Measurements from ENCODE around the gene TIAM1. TPM values are rescaled to one million over a fixed set of nuclear protein-coding genes. Genes with fewer than 3 reads are reported as not detected.

Gene TIAM1
- total RNA-seq, 1 donor from 2014 or later: 8.4 TPM

DNA sequence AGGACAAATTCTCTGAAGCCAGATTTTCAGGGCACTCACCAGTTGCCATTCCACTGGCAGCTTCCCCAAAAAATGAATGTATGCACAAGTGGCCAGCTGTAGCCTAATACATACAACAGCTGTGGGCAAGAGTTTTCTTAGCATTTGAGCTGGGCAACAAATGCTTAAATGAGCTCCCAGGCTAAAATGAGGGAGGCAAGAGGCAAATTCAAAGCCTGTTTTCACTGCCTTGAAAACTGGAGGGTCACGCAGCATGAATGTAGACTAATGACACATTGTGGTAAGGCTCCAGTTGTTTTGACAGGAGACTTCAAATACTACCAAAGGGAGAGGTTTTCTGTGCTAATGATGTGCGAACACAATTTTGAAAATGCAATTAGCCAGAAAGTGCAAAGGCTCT lies 88.2 kb downstream of the TIAM1 start:
- Histone ChIP-seq H3K27me3 (ENCODE audit: control insufficient read depth, insufficient read depth, low read length) (no peaks in the 10 kb centered on the region), H3K4me3 (ENCODE audit: low read depth, low read length) (no peak overlapping the region), H3K36me3 (ENCODE audit: control insufficient read depth, insufficient read depth, low read length) (no peaks in the 10 kb centered on the region)
- TF ChIP-seq, protein P1, sequence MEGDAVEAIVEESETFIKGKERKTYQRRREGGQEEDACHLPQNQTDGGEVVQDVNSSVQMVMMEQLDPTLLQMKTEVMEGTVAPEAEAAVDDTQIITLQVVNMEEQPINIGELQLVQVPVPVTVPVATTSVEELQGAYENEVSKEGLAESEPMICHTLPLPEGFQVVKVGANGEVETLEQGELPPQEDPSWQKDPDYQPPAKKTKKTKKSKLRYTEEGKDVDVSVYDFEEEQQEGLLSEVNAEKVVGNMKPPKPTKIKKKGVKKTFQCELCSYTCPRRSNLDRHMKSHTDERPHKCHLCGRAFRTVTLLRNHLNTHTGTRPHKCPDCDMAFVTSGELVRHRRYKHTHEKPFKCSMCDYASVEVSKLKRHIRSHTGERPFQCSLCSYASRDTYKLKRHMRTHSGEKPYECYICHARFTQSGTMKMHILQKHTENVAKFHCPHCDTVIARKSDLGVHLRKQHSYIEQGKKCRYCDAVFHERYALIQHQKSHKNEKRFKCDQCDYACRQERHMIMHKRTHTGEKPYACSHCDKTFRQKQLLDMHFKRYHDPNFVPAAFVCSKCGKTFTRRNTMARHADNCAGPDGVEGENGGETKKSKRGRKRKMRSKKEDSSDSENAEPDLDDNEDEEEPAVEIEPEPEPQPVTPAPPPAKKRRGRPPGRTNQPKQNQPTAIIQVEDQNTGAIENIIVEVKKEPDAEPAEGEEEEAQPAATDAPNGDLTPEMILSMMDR (IDR thresholded peaks at IDR 0.05; ENCODE audit: insufficient read depth, low read length, severe bottlenecking): no peak
- FAIRE-seq: no peak
- DNase-seq (ENCODE audit: low read depth): no peak

DNA sequence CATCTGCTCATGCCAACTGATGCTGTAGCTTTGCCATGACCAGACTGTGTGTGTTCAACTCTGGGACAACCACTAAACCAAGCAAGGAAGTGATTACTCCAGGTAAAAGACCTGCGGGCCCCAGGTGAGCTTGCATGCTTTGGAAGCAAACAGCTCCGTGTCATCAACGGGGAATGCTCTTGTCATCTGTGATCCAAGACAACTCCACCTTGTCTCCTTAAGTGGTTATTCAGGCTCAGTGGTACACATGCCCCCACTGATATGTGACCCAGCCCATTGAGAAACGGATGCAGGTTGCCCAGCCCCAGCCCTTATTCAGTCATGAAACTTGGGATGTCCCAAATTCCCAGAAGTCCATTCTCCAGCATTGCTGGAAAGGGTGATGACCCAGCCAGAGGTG lies 89.0 kb downstream of the TIAM1 start:
- Histone ChIP-seq H3K4me3 (ENCODE audit: low read depth, low read length) (no peak overlapping the region), H3K36me3 (ENCODE audit: control insufficient read depth, insufficient read depth, low read length) (no peaks in the 10 kb centered on the region), H3K27me3 (ENCODE audit: control insufficient read depth, insufficient read depth, low read length) (no peaks in the 10 kb centered on the region)
- DNase-seq (ENCODE audit: low read depth) (no peak), FAIRE-seq (no peak)
- TF ChIP-seq, protein P1 (IDR thresholded peaks at IDR 0.05; ENCODE audit: insufficient read depth, low read length, severe bottlenecking): no peak

DNA sequence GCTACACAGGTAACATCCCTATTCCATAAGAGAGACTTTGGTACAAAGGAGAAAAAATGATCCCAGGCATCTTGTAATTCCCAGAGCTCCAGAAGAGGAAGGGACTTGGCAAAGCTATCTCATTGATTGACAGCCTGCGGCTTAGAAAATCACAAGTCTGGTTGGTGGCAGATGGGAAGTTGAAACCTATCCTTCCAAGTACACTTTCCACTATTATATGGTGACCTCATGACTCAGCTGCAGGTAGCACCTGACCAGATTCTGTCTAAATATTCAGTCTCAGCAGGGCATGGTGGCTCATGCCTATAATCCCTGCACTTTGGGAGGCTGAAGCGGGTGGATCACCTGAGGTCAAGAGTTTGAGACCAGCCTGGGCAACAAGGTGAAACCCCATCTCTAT lies 89.9 kb downstream of the TIAM1 start:
- H3K36me3 ChIP-seq (ENCODE audit: control insufficient read depth, insufficient read depth, low read length): no peaks in the 10 kb centered on the region
- no peaks in the 10 kb centered on the region for H3K27me3 ChIP-seq (ENCODE audit: control insufficient read depth, insufficient read depth, low read length)
- TF ChIP-seq, protein P1 (IDR thresholded peaks at IDR 0.05; ENCODE audit: insufficient read depth, low read length, severe bottlenecking): no peak
- DNase-seq (ENCODE audit: low read depth) (no peak), FAIRE-seq (no peak)
- no peak overlapping the region for H3K4me3 ChIP-seq (ENCODE audit: low read depth, low read length)

DNA sequence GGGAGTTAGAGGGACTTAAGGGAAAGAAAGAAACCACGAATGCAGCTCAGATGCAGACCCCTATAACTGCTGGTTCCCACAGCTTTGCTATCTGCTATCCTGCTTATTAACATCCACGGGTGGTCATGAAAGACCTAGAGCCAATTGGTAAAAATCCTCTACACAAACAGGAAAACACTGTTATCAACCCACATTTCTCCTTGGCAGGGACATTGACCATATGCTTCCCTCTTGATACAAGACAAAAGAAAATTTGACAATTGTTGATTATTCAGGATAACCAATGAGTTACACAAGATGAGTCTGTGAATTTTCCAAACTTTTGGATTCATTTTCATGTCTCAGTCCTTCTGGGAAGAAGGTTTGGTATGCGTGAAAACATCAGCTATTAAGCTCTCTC lies 90.4 kb downstream of the TIAM1 start:
- H3K27me3 ChIP-seq (ENCODE audit: control insufficient read depth, insufficient read depth, low read length): no peaks in the 10 kb centered on the region
- TF ChIP-seq, protein P1 (IDR thresholded peaks at IDR 0.05; ENCODE audit: insufficient read depth, low read length, severe bottlenecking): no peak
- no peaks in the 10 kb centered on the region for H3K36me3 ChIP-seq (ENCODE audit: control insufficient read depth, insufficient read depth, low read length)
- DNase-seq (ENCODE audit: low read depth) (no peak), FAIRE-seq (no peak)
- no peak overlapping the region for H3K4me3 ChIP-seq (ENCODE audit: low read depth, low read length)

DNA sequence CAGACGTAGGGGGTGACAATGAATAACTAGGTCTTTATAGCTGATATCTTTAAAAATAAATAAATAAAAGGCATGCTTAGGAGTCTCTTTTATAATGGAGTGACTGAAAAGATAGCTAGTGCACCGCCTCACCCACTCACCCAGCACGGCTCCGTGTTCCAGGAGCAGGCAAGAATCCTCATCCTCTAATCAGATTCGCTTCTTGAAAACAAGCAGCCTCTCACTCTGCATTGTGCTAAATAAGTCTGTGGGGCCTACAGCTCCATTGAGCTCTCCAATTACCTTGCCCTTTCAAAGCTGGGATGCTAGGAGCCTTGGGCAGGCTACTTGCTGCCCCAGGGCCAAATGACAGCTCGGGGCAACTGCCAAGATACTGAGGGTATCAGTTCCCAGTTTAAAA lies 91.5 kb downstream of the TIAM1 start:
- DNase-seq (ENCODE audit: low read depth) (no peak), FAIRE-seq (no peak)
- TF ChIP-seq, protein P1 (IDR thresholded peaks at IDR 0.05; ENCODE audit: insufficient read depth, low read length, severe bottlenecking): no peak
- no peak overlapping the region for H3K4me3 ChIP-seq (ENCODE audit: low read depth, low read length)
- H3K36me3 ChIP-seq (ENCODE audit: control insufficient read depth, insufficient read depth, low read length): no peaks in the 10 kb centered on the region
- no peaks in the 10 kb centered on the region for H3K27me3 ChIP-seq (ENCODE audit: control insufficient read depth, insufficient read depth, low read length)

DNA sequence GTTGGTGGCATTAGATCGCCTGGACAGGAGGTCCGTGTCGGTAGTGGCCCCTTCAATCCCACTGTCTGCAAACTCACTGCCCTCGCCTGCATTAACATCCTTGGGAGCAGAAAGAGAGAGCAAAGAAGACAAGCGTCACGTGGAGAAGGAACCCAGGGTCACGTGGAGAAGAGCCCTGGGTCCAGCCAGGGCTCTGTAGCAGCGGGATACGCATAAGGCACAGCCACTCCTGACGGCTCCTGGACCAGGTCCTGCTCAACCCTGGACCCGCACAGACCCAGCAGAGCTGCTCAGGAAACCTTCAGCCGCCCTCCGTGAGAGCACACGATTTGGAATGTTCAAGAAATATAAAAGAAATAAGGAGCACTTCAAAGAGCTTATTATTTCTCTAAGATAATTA lies 92.0 kb downstream of the TIAM1 start:
- no peak overlapping the region for H3K4me3 ChIP-seq (ENCODE audit: low read depth, low read length)
- no peaks in the 10 kb centered on the region for H3K36me3 ChIP-seq (ENCODE audit: control insufficient read depth, insufficient read depth, low read length)
- H3K27me3 ChIP-seq (ENCODE audit: control insufficient read depth, insufficient read depth, low read length): no peaks in the 10 kb centered on the region
- TF ChIP-seq, protein P1 (IDR thresholded peaks at IDR 0.05; ENCODE audit: insufficient read depth, low read length, severe bottlenecking): no peak
- DNase-seq (ENCODE audit: low read depth) (no peak), FAIRE-seq (no peak)

Data from bronchial epithelial cell (primary cell).